GM18861 (cell line): ENCODE measurements around the gene GNB1L.

Experiments used
- ATAC-seq: cut with Tn5 transposase; IDR thresholded peaks from one replicate; pipeline ENCODE4 v1.9.1; 2021; ENCODE audit not compliant: unreplicated experiment

The GNB1L gene

DNA sequence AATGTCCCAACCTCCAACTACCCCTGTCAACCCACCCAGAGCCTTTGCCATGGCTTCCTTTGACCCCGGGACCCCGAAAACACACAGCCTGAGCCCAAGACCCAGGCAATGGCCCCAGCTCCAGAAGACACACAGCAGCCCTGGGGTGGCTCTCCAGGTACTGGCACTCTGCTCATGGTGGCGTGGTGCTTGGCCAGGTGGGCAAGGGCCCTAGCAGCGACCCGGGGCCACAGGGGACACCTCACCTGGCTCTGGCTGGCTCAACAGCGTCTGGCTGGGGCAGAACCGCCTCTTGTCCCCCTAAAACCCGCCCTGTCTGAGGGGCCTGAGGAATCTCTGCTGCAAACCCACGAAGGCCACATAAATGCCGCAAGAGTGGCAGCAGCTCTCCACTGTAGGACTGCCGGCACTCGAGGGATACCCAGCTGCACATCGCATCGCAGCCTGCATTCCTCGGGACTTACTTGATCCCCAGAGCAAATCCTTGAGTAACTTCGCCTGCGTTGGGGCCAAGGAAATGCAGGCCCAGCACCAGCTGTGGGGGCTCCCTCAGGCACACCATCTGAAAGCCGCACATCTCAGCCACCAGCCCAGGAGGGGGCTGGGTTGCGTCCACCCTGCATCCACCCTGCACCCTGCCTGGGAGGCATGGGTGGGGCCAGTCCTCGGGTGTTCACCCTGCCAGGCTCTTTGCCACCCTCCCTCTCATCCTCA, 23.1 kb upstream of the GNB1L start:
- ATAC-seq, result no peak

DNA sequence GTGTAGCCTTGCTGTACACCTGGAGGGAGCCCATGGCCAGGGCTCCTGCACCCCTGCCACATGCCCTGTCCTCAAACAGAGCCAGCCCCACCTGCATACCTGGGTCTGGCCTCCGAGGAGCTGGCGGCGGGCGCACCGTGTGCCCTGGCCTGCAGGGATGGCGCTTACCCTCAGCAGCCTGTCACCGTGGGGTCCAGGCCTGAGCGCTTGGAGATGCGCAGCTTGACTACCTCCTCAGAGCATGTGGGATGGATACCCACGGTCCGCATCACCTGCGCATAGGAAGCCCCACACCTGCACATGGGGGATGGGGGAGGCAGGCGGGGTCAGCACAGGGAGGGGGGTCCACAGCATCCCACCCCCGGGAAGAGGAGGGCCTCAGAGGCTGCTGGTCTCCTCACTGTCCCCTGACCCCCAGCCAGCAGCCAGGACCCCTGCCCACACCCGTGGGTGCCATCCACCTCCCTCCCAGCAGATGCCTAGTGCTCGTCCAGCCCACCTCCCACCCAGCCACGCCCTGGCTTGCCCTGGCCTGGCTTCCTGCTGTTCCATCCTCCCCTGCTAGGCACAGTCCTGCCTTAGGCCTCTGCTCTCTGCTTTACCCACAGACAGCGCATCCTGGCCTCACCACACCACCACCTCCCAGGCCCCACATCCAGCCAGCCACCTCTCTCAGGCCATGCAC, 22.4 kb upstream of the GNB1L start:
- ATAC-seq, result no peak

DNA sequence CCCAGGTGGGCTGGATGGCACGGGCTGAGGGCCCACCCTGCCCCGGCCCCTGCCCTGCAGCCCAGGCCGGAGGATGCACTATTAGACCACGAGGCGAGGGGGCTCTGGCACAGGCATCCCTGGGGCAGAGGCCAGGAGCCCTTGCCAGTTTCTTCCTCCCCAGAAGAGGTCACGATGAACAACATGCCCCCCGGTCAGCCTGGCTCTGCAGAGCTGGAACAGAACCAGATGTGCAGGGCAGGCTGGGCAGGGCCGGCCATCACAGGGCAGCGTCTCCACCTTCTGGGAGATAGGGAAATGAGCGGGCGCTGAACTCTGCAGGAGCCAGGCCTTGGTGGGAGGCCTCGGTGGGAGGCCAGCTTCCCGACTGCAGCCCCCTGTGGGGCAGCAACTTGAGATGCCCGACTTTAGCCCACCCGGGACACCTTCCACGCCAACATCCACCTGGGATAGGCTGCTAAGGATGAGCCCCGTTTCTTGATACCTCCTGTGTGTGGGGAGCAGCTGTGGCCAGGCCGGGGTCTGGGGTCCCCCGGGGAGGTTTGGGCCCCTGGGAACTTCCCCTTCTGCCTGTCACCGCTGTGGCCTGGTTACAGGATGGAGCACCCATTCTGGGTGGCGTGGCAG, 21.8 kb upstream of the GNB1L start:
- no peak for ATAC-seq

DNA sequence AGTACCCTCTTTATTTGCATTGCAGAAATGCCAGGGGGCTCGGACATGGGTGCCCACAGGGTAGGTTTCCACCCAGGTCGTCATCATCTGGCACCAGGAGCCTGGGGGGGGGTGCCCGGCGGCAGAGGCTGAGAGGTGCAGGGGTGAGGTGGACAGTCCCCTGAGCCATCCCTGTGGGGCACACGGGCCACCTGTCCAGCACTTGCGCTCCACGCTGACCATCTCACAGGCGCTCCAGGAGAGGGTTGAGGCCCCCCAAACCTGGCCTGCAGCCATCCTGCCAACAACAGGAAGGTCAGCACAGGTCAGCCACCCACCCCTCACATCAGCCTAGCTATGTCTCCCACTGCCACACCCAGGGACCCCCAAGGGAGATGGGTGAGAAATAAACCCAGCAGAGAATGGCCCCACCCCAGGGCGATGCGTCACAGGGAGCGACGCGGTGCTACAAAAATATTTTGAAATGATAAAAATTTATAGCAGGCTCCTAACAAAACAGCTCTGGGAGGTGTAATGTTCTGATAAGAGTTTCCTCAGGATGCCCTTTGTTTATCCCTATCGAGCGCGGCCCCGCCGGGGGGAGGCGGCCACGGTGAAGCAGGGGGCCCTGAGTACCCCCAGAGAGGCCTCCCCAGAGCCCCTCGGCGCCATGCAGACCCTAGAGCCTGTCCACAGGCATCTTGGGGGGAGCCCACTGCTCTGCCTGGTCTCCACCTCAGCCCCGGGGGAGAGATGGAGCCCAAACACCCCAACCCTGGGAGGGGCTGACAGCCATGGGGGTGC, 21.0 kb upstream of the GNB1L start:
- ATAC-seq, result no peak

DNA sequence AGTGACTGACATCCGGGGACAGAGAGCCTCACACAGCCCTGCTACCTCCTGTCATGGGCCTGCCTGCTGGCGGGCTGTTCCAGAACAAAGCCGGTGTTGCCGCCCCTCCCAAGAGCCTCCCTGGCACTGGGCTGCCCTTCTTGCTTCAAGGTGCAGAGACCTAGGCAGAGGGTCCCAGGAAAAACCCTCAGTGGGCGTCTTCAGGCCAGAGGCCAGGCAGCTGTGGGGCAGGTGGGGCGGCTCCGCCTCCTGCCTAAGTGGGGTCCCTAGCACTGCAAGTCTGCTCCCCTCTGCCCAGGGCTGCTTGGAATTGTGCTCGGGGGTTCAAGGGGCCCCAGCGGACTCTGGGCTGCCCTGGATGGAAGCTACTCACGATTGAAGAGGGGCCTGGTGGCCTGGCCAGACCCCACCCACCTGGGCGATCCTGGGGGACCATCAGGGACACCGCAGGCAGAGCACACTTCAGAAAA, 20.4 kb upstream of the GNB1L start:
- ATAC-seq, result no peak

DNA sequence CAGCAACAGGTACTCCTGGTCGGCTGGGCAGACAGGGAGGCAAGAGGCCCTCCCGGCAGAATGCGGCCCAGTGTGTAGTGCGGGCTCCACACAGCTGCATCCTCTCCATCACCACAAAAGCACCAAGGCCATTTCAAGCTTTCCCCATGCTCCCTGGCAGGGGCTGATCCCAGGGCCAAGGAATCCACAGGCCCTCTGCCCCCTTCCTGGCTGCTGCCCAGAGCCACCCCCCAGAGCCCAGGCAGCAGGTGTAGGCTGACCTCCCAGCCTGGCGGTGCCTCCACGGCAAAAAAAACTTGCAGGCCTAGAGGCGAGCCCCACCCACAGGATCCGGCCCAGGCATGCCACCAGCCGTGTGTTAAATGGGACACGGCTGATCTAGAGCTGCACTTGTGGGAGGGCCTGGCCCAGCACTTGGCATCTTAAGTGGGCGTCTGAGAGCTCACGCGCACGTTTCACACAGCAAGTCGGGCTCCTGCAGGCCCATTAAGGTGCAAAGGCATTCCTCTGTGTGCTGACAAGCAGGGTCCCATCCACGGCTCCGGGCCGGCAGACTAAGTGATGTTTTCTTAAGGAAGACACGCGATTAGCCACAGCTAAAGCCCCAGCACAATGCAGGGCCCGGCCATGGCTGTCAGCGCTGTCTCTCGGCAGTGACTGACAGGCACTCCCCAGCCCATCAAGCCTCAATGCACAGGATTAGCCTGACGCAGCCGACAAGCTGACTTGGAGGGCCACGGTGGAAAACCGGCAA, 19.8 kb upstream of the GNB1L start:
- no peak for ATAC-seq

DNA sequence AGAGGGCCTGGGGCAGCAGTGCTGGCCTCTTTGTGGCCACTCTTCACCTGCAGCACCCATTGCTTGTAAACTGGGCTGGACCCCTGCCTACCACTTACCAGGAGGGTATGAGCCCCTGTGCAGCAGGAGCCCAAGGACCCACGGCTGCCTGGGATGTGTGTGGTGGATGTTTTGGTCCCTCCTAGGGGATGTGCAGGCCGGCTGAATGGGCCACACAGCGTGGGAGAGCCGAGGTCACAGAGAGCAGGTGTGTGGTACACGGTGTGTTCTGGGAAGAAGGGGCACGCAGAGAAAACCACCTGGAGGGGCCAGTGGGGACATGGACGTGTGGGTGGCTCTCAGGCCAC, 19.3 kb upstream of the GNB1L start:
- ATAC-seq, result no peak

DNA sequence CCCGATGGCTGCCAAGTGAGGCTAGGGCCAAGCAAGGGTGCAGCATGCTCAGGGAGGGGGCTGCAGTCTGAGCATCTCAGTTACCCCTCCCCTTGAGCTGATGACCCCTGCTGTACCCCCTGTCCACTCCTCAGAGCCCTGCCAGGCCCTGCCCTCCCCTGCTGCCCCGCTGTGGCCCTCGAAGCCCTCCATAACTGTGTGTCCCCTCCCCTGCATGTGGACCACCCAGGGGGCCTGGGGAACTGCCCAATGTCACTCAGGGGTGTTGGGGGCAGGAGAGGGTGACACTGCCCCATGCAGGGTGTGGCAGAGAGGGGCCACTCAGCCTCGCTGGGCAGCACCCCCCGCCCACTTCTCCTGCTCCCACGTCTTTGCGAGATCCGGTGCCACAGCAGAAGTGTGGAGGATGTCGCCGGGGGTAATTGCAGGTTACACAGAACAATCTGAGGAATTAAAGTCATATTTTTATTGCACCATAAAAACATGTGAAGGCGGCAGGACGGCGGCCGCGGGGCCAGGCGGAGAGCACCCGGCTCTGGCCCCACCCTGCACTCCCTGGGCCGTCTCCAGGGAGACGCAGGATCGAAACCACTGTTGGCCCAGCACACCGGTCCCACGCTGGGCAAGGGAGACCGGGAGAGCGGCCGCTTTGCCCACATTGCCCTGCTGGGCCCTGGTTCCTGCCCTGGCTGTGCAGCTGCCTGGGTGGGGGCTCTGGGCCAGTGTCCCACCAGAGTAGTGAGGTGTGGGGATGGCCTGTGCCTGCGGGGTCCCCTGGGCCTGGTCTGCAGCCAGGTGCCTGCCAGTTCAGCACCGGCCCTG, 18.7 kb upstream of the GNB1L start:
- no peak for ATAC-seq

DNA sequence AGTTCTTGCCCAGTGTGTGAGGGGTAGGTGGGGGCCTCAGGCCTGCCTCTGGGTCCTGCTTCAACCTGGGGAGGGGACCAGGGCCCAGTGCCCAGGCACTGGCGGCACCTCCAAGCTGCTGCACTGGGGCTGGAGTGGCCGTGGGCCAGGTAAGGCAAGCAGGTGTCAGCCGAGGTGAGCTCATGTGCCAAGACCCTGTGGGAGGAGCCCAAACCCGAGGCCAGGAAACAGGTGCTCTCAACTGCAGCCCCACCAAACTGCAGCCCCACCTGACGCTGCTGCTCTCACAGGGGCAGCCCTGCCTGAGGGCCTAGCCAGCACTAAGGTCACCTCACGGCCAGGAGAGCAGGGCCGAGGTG, 18.1 kb upstream of the GNB1L start:
- ATAC-seq, result no peak

DNA sequence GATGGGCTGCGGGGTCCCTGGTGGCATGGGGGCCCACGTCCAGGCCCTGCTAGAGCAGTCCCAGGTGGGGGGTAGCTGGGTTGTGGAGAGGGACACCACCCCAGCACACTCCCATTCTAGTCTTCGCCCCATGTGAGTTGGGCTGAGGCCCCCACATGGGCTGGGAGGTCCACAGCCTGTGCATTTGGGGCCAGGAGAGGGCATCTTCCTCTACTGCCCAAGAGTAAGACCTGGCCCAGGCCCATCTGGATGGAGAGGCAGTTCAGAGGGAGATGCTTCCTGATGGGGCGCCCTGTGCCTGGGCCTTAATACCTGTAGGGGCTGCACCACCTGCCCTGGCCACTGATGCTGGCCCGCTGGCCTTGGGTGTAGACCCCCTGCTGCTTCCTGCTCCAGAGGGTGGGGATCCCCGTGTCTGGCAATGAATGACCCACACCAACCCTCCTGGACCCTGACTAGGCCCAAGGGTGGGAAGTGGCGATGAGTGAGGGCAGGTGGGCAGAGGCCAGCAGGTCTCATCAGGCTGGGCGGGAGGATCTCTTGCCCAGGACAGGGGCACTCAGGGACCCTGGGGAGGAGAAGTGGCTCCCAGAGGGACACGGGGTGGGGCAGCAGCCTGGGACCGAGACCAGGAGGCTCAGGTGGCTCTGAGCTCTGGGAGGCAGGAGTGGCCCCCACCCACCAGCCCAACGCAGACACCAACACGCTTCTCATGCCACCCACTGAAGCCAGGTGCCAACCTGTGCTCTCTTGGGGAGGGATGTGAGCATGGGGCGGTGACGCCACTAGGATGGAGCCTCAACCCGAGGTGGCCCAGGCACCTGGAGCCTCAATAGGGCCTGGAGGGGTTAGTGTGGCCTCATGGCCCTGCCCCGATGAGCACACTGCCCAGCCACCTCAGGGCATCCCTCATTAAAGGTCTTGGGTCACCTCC, 17.4 kb upstream of the GNB1L start:
- no peak for ATAC-seq

DNA sequence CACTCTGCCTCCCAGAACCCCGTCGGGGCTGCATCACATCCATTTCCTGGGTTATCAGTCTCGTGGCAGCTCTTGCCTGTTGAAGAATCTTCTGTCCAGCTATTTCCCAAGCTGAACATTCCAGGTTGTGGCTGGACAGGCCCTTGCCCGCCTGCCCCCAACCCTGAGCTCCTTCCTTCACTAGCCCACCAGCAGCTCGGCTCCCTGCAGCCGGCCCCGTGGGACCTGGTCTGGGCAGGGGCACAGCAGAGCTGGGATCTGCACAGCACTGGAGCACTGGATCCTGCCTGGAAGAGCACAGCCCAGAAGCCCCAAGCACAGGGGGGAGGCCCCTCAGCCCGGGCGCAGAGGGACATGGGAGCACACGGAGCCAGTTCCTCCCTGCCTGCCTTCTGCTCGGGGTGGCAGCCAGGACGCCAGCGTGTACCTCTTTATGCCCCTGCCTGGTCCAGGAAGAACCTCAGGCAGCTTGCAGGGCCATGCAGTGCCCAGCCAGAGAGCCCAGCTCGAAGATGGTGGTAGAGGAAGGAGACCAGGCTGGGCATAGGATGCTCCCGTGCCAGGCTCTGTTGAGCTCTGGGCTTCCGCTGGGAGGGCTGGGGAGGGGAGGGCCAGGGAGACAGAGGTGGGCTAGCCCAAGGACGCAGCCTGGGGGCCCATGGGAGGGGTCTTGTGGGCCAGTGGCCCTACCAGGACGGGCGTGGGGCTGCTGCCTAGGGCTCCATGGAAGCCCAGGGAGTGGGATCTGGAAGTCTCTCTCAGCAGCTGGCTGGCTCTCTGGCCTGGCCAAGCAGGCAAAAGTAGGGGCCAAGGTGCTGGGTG, 16.6 kb upstream of the GNB1L start:
- no peak for ATAC-seq

DNA sequence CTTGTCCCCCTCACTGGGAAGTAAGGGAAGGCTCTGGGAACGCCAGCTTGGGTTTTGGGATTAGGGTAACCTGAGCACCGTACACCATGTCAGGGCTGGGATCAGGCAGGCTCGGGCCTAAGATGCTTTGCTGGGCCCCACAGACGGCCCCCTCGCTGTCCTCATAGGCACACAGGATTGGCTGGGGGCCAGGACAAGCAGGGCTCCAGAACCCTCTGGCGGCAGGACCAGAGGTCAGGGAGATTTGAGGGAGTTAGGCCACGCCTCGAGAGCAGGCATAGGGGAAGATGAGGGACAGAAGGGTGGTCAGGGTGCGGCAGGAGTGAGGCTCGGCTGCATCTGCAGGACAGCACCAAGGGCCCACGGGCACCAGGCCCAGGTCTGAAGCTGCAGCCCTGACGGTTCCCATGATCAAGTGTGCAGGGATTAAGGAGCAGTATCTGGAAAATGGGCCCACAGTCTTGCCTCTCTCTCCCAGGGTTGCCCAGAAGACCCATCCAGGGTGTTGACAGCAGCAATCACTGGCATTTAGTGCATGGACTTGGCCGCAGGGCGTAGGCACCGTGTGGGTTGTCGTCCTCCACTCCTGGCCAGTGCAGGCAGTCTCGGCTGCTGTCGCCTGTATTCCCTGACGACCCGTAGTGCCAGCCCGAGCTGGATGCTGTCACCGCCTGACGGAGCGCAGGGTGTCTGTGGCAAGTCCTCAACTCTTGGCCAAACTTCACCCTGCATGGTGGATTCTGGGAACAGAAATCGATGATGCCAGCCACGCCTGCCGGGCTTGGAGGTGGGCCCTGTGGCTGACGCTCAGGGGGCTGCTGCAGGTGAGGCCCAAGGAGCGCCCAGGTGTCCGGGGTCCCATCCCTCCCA, 15.7 kb upstream of the GNB1L start:
- ATAC-seq, result no peak

DNA sequence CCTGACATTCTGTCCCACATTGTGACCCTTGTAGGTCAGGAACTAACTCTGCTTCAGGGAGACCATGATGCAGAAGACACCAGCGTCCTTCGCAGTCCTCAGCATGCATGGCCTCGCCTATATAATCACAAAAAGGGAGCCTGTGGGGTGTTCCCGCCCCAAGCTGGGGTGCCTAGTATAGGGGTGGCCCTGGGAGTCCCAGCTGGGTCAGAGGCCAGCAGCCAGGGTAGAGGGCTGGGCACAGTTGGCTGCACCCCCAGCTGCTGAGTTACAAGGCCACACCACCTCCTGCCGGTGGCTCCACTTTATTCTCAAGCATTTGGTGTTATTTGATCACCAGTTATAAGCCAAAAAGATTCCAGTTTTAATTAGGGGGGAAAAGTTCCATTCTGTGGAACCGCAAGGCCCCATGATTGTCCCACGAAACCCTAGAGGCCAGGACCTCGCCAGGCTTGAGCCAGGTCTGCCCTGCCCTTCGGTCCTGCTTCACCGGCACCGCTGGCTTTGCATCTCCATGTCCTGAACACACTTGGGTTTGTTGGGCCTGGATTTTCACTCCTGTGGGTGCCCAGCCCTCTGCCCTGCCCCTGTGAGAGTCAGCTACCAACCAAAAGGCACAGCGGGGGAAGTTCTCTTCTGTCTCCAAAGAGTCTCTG, 15.0 kb upstream of the GNB1L start:
- no peak for ATAC-seq

DNA sequence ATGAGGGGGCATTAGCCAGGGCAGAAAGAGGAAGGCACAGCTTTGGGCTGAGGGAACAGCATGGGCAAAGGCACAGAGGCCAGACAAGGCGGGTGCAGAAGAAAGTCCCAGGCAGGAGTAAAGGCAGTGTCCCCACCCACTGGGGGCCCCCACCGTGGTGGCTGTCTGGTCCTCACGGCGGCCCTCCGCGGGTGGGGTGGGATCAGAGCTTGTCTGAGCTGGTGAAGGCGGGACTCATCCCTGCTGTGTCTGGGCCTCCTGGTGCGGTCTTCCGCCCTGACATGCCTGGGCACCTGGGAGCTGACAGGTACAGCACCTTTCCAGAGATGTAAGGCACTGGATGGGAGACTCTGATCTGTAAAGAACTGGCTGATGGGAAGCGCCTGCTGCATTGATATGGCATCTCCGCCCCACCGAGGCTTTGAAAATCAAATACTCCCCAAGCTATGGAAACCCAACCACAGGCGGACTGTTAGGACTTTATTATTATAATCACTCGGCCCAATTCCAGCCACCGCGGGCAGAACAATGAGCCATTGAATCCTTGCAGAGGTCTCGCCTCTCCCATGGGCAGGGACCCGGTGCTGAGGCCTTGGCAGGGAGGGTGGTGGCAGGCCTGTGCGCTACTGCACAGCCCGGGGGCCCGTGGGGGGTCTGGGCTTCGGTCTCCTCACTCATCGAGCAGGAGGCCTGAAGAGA, 14.2 kb upstream of the GNB1L start:
- no peak for ATAC-seq

DNA sequence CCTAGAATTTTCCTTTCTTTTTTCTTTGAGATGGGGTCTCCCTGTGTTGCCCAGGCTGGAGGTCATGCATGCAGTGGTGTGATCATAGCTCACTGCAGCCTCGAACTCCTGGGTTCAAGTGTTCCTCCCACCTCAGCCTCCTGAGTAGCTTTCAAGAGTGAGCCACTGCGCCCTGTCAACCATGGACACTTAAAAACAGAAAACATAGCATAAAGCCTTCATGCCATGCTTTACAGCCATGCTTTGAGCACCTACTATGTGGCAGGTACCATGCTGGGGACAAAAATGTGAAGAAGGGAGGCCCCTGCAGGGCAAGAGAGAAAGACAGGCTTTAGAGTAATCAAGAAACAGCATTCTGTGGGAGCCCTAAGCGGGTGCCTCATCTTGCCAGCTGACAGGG, 13.7 kb upstream of the GNB1L start:
- no peak for ATAC-seq

DNA sequence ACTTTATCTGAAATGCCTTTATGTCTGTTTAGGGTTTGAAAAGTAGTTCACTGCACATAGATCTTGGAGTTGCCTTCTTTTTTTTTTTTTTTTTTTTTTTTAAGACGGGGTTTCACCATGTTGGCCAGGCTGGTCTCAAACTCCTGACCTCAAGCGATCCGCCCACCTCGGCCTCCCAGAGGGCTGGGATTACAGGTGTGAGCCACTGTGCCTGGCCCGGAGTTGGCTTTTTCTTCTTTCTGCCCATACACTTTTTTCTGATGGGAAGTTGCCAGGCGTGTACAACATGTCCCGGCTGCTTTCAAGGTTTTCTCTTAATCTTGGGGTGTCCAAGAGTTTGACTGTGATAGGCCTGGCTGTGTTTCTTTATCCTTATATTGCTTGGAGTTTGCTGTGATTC, 12.9 kb upstream of the GNB1L start:
- ATAC-seq, result no peak
